Thyroid gland (tissue), 4 donors: ENCODE data around the gene FPR3. TPM values are rescaled to one million over a fixed set of nuclear protein-coding genes. Genes with fewer than 3 reads are reported as not detected.

Source experiments
- DNase-seq, 2 donors: peaks; one replicate each; pipeline ENCODE4 v3.0.0-alpha.2; 2019
- H3K27ac ChIP-seq, 3 donors: fragments of 200-600 bp; sonication (generic); 1 replicate in 2 of 3; 2 replicates in 1 of 3; pipeline ENCODE4 v1.5.1; 2016 to 2019; ENCODE audit warnings: mild to moderate bottlenecking in 1 of 3, moderate library complexity in 1 of 3
- H3K27me3 ChIP-seq: fragments of 200-600 bp; sonication (generic); one replicate; pipeline ENCODE4 v1.5.1; 2019
- H3K36me3 ChIP-seq, 2 donors: fragments of 200-600 bp; sonication (generic); one replicate each; pipeline ENCODE4 v1.5.1; 2016 to 2019
- H3K4me1 ChIP-seq, 2 donors: fragments of 200-600 bp; sonication (generic); one replicate each; pipeline ENCODE4 v1.5.1; 2017 to 2019
- H3K4me3 ChIP-seq, 3 donors: fragments of 200-600 bp; sonication (generic); replicated peaks in 1 of 3; 1 replicate in 2 of 3; 2 replicates in 1 of 3; pipeline ENCODE4 v1.5.1; 2016; ENCODE audit warnings: mild to moderate bottlenecking in 1 of 3
- H3K9me3 ChIP-seq: fragments of 200-600 bp; sonication (generic); one replicate; pipeline ENCODE4 v1.5.1; 2017
- CTCF ChIP-seq, 6 experiments: fragments of 200-600 bp in 3 of 6; fragments of 450-650 bp in 3 of 6; sonication (generic) in 3 of 6; IDR thresholded peaks; one replicate each; pipeline ENCODE4 v1.5.1; 2016 to 2019; ENCODE audit warnings: antibody characterized with exemption in 6 of 6, mild to moderate bottlenecking in 2 of 6, inconsistent platforms in 1 of 6, moderate library complexity in 1 of 6
- POLR2A ChIP-seq, 2 donors: fragments of 450-650 bp; IDR thresholded peaks; one replicate each; pipeline ENCODE4 v1.6.1; 2017; ENCODE audit warnings: antibody characterized with exemption in 2 of 2, mild to moderate bottlenecking in 2 of 2, moderate library complexity in 1 of 2
- WGBS, 2 donors: methylation state at CpG; one replicate each; pipeline ENCODE4 v1.1.5; 2017; 5-methylcytosine and 5-hydroxymethylcytosine counted together
- intact Hi-C: fragments of 100-400 bp; cut with DNase I; formaldehyde crosslinking; loops from one replicate; pipeline ENCODE4 v1.15.1; 2023
- total RNA-seq, 4 donors: library from RNA; depleted of rRNA; stranded (reverse); fragments of >200 nt; gene quantifications; one replicate each; pipeline ENCODE4 v1.2.3, GENCODE V29; 2016

Gene FPR3
- total RNA-seq, 4 donors from 2014 or later: 1.6 to 9.7 (median 2.7) TPM

GRCh38 chr19:51811344-51811743 lies 16.4 kb downstream of the FPR3 start:
- 91% methylated on average over 11 of the region's 11 CpGs for WGBS, 2 donors
- Histone ChIP-seq H3K27me3 (no peaks in the 10 kb centered on the region), H3K4me1 (no peaks in the 10 kb centered on the region), H3K9me3 (no peaks in the 10 kb centered on the region), H3K27ac (no peak overlapping the region), H3K4me3 (no peak overlapping the region), H3K36me3 (no peaks in the 10 kb centered on the region)
- intact Hi-C loops: no loop called here
- DNase-seq: peak in 1 of 2 donors; percentile 8
- TF ChIP-seq CTCF (IDR thresholded peaks at IDR 0.05): no peak
- no peak for TF ChIP-seq POLR2A (IDR thresholded peaks at IDR 0.05)

GRCh38 chr19:51815043-51815442 lies 20.1 kb downstream of the FPR3 start:
- WGBS, 2 donors: 85 to 92% methylated on average over 9 of the region's 9 CpGs
- H3K27me3 ChIP-seq: no peaks in the 10 kb centered on the region
- no peak overlapping the region for H3K27ac ChIP-seq
- H3K4me1 ChIP-seq: no peaks in the 10 kb centered on the region
- H3K9me3 ChIP-seq: no peaks in the 10 kb centered on the region
- intact Hi-C loops: no loop called here
- H3K4me3 ChIP-seq: no peak overlapping the region
- DNase-seq: no peak
- no peaks in the 10 kb centered on the region for H3K36me3 ChIP-seq
- TF ChIP-seq POLR2A (IDR thresholded peaks at IDR 0.05): no peak
- TF ChIP-seq CTCF (IDR thresholded peaks at IDR 0.05): no peak

- Histone ChIP-seq H3K4me1 (no peaks in the 10 kb centered on the region), H3K36me3 (no peaks in the 10 kb centered on the region), H3K27me3 (no peaks in the 10 kb centered on the region), H3K4me3 (no peak overlapping the region), H3K27ac (no peak overlapping the region), H3K9me3 (no peaks in the 10 kb centered on the region)
- TF ChIP-seq POLR2A (IDR thresholded peaks at IDR 0.05) (no peak), CTCF (IDR thresholded peaks at IDR 0.05) (no peak)
- intact Hi-C loops: no loop called here
- no peak for DNase-seq
- WGBS, 2 donors: 91 to 92% methylated on average over 1 of the region's 1 CpG
Observed at GRCh38 chr19:51816711-51817110, 21.8 kb downstream of the FPR3 start.

GRCh38 chr19:51820011-51820410 lies 25.1 kb downstream of the FPR3 start:
- no peaks in the 10 kb centered on the region for H3K4me1 ChIP-seq
- no peaks in the 10 kb centered on the region for H3K9me3 ChIP-seq
- DNase-seq: no peak
- no peaks in the 10 kb centered on the region for H3K36me3 ChIP-seq
- no peak overlapping the region for H3K27ac ChIP-seq
- H3K4me3 ChIP-seq: no peak overlapping the region
- intact Hi-C loops: no loop called here
- TF ChIP-seq CTCF (IDR thresholded peaks at IDR 0.05) (no peak), POLR2A (IDR thresholded peaks at IDR 0.05) (no peak)
- no peaks in the 10 kb centered on the region for H3K27me3 ChIP-seq
- 53 to 58% methylated on average over 3 of the region's 3 CpGs for WGBS, 2 donors

GRCh38 chr19:51820831-51821446 lies 26.0 kb downstream of the FPR3 start:
- Histone ChIP-seq H3K36me3 (no peaks in the 10 kb centered on the region), H3K27ac (no peak overlapping the region), H3K4me1 (no peaks in the 10 kb centered on the region), H3K9me3 (no peaks in the 10 kb centered on the region), H3K27me3 (no peaks in the 10 kb centered on the region), H3K4me3 (no peak overlapping the region)
- DNase-seq: no peak
- TF ChIP-seq POLR2A (IDR thresholded peaks at IDR 0.05) (no peak), CTCF (IDR thresholded peaks at IDR 0.05) (no peak)
- WGBS, 2 donors: 68 to 74% methylated on average over 7 of the region's 7 CpGs
- intact Hi-C loops: no loop called here
